Stimulated activated CD8-positive, alpha-beta memory T cell treated with anti-CD3 and anti-CD28 coated beads, Interleukin-15, amount 100 ng/mL, for 48 hours (primary cell): ENCODE measurements around the gene TPD52L1.
"Not testable (repeated sequence)": the region's sequence is repeated elsewhere in the genome, so short reads cannot be mapped to it uniquely, and the experiment has no call there.

Experiments used
- DNase-seq, 2 donors: peaks; one replicate each; pipeline ENCODE4 v3.0.0-alpha.2; 2020; ENCODE audit warnings: low read depth in 2 of 2

TPD52L1 gene

DNA sequence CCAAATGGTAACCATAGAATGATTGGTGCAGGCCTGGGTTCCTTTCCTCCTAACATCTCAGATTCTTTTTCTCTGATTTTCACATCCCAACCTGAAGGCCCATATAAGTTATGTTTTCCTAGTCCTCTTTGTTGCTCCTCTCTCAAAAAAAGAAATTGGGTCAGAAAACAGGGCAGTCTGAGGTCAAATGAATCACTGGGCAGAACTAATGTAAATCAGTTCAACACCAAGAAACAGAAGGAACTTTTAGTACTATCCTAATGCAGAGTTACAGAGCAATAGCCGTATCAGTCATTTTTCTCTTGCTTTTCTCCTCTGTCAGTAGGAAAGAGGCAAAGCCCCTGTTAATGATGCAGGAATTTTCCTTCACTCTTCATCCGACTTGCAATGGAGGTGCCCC is 11.0 kb upstream of the TPD52L1 start:
- no peak for DNase-seq

DNA sequence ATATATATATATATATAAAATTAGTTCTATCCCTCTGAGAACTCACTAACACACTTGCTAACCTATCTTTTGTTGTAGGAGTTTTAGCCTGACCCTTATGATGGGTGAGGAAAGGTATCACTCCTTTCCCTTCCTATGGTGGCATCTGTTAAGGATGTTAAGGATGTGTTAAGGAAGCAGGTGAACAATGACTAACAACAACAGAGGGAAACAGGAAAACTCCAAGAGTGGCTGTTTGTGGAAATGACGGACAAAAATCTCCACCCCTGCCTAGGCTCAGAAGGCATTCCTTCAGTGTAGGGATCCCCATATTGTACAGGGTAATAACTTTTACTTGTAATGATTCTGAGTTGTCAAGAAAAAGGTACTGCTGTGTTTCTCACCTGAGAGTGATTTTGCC is 8.8 kb upstream of the TPD52L1 start:
- no peak for DNase-seq

DNA sequence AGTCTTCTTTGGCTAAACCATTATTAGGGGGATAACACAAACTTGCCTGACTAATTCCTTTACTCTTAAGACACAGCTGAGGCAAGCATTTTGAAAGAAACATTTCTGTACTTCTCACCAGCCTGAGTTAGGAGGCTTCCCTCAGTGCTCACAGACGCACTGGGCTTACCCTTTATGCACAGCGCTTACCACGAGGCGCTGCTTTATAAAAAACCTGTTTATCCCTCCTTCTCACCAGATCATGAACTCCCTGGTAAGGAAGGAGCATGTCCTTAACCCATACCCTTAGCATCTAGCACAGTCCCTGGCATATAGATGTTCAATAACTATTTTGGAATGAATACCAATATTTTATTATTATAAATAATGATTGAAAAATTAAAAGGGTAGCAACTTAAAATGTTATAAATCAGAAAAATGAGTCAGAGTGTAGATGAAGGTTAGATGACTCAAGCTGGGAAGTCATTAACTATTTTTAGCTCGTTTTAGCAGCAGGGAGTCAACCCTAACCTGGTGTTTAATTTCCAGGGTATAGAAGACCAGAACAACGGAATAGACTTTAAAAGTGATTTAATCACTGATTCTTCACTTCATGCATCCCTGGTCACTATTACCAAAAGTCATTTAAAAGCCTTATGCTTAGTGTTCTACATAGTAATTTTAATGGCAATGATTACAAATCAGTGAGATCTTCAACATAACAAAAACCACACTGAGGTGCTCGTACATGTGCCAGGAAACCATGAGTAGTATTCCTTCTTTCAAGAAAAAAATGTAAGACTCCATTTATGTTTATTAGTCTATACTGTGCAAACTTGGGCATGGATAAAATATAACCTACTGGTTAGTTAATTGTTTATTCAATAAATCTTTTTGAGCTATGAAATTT is 4.1 kb upstream of the TPD52L1 start:
- no peak for DNase-seq

DNA sequence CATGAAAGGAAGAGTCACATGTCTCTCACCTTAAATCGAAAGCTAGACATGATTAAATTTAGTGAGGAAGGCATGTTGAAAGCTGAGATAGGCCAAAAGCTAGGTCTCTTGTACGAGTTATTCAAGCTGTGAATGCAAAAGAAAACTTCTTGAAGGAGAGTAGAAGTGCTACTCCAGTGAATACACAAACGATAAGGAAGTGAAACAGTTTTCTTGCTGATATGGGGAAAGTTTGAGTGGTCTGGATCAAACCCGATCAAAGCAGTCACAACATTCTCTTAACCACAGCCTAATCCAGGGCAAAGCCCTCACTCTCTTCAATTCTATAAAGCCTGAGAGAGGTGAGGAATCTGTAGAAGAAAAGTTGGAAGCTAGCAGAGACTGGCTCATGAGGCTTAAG is 1.9 kb upstream of the TPD52L1 start:
- DNase-seq, result no peak

DNA sequence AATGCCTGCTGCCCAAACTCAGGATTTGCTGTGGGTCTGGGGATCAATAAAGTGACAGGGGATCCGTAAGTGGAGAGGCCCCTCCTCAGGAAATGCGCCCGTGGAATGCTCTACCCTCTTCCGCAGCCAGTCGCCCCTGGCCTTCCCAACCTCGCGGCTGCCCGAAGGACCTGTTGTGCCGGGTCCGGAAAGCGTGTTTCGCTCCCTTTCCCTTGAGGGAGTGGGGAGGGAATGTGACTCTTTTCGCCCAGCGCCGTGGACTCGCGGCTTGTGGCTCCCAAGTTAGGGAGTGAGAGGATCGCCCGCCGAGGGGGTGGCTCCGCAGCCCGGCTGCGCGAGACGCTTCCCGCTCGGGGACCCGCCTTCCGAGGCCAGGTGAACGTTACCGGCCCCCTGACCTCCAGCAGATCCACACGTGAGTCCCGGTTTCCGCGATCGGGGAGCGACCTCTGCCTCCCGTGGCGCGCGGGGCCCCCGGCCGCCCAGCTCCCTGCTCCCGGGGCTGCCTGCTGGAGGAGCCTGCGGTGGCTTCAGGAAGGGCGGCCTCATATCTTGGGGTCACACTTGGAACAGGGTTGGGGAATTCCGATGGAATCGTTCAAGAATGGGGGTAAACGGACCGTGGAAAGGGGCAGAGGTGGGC is 666 bp downstream of the TPD52L1 start:
- no peak for DNase-seq

DNA sequence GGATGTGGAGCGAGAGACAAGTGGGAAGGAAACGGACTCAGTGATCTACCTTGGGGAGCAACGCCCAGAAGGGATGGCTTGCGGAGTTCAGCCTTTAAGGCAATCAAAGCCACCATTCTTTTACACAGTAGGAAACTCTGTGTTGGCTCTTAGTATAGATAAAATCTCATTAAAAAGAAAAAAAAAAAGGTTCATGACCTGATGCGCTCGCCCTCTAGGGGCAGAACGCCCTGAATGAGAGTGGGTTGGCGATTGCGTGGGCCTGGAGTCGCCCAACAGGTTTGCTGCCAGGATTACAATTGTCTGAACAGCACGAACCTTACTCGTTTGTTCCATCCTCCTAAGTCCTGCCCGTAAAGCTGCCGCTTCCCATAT is 1.2 kb downstream of the TPD52L1 start:
- DNase-seq, result peak in 1 of 2 donors; percentile 8

DNA sequence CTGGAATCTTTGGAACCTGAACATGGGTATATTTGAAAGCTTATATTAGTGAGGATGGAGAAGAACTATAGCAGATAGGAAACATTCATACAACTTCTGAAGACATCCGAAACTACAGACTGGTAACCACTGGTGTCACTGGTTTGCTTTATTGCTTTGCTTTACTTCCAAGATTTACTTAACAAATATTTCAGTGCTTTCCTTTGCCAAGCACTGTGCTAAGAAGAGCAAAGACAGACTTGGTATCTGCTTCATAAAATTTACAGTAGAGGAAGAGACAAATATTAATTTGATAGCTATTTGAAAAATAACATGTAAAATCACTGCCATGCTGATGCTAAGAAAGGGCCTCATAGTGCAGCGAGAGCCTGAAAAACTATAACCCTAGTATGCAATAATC is 1.8 kb downstream of the TPD52L1 start:
- DNase-seq, result no peak

DNA sequence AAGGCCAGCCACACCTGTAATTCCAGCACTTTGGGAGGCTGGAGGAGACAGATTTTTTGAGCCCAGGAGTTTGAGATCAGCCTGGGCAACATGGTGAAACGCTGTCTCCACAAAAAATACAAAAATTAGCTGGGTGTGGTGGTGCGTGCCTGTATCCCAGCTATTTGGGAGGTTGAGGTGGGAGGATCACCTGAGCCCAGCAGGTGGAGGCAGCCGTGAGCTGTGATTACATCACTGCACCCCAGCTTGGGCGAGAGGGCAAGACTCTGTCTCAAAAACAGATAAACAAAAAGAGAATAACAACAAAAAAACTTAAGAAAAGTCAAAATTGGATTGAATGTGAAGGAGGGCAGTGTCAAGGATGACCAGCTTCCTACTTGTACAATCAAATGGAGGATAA is 2.9 kb downstream of the TPD52L1 start:
- no peak for DNase-seq

DNA sequence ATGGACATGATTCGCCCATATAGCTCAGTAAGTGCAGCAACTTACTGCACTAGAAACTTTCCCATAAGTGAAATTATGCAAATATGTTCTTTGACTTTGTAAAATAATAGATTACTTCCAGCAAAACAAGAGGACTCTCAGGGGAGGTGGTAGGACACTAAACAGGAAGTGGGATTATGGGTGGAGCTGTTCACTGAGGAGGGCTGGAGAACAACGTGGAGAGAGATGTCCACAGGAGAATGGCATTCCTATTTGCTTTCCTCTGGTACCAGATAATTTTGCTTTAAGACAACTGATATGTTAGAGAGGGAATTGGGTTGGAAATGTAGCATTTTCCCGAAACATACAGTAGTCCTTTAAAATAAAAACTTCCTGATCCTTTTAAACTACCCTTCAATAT is 3.7 kb downstream of the TPD52L1 start:
- DNase-seq, result no peak

DNA sequence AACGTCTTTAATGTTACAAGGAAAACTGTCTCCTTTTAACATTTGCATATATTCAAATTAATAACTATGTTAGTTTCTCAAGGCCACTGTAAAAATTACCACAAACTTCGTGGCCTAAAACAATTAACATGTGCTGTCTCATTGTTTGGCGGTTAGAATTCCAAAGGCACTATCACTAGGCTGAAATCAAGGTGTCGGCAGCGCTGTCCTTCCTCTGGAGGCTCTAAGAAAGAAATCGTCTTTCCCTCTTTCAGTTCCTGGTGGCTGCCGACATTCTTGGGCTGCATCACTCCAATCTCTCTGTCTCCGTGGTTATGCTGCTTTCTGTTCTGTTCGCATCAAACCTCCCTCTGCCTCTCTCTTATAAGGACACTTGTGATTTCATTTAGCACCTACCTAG is 4.2 kb downstream of the TPD52L1 start:
- DNase-seq, result no peak

DNA sequence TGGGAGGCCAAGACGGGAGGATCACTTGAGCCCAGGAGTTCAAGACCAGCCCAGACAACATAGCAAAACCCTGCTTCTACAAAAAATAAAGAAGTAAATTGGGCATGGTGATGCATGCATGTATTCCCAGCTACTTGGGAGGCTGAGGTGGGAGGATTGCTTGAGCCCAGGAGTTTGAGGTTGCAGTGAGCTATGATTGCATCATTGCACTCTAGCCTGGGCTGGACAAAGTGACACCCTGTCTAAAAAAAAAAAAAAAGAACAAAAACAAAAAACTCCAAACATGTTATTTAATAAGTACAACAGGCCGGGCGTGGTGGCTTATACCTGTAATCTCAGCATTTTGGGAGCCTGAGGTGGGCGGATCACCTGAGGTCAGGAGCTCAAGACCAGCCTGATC is 9.8 kb downstream of the TPD52L1 start:
- DNase-seq, result not testable (repeated sequence)

DNA sequence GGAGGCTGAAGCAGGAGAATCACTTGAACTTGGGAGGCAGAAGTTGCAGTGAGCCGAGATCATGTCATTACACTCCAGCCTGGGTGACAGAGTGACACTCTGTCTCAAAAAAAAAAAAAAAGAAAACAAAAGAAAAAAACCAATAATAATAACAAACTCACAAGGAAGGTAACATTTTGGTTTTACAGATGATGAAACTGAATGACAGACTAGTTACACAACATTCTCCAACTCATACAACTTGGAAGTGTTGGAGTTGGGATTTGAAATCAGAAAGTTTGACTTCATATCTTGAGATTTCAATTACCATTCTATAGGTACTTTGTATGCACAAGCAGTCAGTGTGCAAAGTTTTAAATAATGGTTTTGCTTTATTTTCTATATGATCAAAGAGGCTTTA is 10.2 kb downstream of the TPD52L1 start:
- DNase-seq, result no peak

DNA sequence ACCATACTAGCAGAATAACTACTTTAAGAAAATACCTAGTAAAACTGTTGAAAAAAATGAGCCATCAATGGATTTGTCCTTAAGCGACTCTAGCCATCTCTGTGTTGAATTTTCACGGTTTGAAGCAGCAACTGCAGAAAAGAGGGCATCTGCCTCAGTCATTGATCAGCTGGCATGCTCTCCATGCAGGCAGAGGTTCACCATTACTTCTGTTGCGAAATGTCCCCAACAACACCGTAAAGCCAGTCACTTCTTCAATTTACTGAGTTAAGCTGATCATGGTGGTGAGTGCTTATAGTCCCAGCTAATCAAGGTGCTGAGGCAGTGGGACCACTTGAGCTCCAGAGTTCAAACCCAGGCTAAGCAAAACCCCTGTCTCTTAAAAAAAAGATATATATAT is 11.1 kb downstream of the TPD52L1 start:
- no peak for DNase-seq

DNA sequence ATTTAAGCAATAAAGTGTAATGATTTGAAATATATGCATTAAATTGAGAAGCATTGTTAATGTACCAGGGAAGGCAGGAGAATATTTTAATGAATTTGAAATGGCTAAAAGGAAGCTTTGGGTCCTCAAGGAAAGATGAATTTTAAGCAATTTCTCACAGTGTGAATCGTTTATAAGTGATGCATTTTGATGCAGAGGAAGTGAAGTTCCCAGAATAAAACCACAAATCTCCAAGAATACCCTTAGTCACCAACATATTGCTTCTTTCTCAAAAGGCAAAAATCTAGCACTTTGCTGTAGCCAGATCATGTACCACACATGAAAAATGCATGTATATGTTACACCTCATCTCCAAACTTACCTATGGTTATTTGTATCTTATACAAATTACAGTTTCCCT is 11.7 kb downstream of the TPD52L1 start:
- DNase-seq, result no peak

DNA sequence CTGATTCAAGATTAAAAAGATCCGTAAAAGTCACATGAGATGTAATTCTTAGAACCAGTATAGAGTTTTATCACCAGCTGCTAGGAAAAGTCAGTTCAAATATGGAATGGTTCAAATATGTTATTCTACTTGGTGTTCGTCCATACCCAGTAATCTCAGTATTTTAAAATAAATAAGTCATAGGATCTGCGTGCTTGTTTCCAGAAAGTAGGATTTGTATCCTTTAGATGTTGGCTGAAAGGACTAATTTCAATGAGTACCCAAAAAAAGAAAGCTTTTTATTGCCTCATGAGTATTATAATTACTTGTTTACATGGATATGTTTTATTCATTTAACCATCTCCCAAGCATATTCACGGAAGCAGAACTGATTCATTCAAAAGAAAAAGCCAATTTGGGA is 12.2 kb downstream of the TPD52L1 start:
- no peak for DNase-seq

DNA sequence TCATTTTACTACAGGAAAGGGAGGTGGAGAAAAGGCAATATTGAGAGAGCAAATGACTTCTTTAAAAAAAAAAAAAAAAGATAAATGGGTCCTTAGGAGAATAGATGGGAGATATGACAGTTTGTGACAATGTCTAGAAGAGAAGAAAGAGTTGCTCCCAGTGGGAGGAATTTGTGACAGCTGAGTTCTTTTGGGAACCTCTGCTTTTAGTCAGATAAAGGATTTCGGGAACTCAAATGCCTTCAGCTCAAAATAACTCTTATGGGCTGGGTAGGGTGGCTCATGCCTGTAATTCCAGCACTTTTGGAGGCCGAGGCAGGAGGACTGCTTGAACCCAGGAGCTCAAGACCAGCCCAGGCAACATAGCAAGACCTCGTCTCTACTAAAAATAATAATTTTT is 13.1 kb downstream of the TPD52L1 start:
- DNase-seq, result no peak

DNA sequence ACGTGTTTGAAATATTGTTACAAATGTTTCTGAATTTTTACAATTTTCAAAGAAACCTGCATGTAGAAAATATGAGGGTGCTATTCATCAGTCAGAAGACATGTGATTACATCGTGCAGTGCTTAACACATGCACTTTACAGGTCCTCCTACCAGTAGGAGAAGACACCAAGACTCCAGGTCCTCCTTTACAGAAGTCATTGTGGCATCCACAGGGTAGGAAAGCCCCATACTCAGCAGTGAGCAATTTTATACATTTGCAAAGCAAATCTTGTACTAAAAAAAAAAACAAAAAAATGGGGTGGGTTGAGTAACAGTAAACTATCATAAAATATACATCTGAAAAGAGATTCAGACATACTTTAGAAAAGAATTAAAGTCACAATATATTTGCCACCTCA is 14.0 kb downstream of the TPD52L1 start:
- DNase-seq, result no peak

DNA sequence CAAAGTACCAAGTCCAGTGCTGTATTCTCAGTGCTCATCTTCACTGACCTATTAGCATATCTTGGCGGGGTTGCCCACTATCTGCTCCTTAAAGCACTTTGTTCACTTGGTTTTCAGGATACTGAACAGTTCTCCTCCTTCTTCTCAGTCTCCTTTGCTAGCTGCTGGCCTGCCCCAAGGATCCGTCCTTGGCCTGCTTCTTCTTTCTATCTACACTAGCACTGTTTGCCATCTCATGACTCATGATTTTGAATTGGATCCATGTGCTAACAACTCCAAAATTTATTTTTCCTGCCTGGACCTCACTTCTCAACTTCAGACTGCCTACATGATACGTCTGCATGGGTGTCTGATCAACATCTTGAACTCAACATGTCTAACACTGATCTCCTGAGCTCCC is 15.5 kb downstream of the TPD52L1 start:
- no peak for DNase-seq

DNA sequence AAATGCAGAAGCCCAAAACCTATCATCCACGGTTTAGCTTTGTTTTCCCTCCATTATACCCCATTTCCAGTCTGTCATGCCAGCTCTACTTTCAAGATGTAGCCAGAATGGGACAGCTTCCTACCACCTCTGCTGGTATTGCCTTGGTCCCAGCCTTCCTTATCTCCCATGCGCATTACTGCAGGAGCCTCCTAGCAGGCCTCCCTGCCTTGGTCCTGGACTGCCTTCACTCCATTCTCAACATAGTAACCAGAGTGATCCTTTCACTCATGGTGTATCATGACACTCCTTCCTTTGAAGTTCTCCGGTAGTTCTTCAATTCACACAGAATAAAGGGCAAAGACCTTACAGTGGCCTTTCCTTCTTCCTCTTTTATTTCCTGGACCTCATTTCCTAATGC is 15.9 kb downstream of the TPD52L1 start:
- no peak for DNase-seq

DNA sequence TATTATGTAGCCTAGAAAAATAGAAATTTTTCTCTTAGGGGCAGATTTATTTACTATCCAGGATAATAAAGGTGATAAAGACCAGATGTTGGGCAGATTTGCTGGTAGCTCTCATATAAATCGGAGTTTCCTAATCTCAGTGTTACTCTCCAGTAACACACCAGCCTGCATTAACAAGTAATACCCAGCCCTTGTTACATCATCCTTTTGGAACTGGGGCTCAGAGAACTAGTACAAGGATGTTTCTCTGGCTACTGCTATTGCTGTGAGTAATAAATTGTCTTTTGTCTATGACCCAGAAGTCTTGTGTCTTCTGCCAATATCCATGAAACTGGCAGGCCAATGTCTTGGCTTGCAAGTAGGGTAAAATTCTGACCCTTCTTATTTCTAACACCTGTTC is 16.8 kb downstream of the TPD52L1 start:
- no peak for DNase-seq

DNA sequence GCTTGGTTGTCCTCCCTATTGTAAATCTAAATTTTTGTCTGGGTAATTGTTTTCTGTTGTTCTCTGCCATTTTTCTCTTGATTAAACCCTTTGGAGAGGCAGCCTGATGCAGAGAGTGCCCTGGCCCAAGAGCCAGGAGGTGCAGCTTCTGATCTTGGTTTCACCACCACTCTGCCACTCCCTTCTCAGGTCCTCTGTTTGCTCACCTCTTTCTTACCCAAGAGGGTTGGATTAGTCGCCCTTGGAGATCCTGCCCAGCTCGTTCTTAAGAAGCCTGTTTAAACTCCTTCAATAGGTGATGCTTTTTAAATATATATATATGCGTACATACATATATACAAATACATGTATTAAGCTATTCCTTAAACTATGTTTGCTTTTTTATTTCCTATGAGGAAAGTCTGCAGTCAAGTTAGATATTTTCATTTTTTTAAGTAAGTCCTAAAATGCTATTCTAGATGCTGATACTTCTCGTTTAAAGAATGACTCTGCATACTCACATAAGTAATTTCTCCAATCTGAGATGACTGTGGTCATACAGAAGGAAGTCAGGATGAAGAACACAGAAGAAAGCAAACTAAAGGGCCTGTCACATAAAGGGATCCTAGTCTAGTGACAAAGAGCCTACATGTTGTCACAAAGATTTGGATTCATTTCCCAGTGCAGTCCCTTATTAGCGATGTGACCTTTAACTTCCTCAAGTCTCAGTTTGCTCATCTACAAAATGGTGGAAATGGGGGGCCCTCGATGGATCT is 19.9 kb downstream of the TPD52L1 start:
- no peak for DNase-seq

DNA sequence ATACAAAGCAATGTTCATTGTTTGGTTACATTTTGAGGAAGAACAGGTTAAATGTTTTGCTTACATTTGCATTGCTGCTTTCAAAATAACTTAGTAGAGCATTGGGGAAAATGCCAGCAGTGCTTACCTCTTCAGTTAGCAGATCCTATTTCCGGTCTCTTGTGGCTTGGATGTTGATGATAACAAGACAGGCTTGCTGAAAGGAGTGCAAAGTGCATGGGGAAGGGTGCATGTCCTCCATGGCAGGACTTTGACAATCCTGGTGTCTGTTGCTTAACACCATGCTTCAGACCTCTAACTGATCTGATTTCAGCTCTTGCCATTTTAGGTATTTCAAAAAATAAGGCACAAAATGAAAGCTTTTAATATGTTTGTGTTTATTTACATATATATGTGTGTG is 21.1 kb downstream of the TPD52L1 start:
- DNase-seq, result no peak
